Glutamatergic neuron (in vitro differentiated cells): ENCODE data around the gene DRICH1. TPM values are rescaled to one million over a fixed set of nuclear protein-coding genes. Genes with fewer than 3 reads are reported as not detected.
"Not testable (repeated sequence)": the region's sequence is repeated elsewhere in the genome, so short reads cannot be mapped to it uniquely, and the experiment has no call there.

Source experiments
- DNase-seq: peaks from one replicate; pipeline ENCODE4 v3.0.0; 2022
- H3K27ac Mint-ChIP-seq: one replicate; pipeline ENCODE4 v1.8.0; 2020; ENCODE audit warnings: mild to moderate bottlenecking, mixed read lengths, inconsistent platforms; ENCODE audit not compliant: unreplicated experiment
- H3K27me3 Mint-ChIP-seq: one replicate; pipeline ENCODE4 v1.8.0; 2020; ENCODE audit warnings: mild to moderate bottlenecking, moderate library complexity, mixed read lengths, inconsistent platforms; ENCODE audit not compliant: unreplicated experiment
- H3K36me3 Mint-ChIP-seq: one replicate; pipeline ENCODE4 v1.8.0; 2020; ENCODE audit warnings: mild to moderate bottlenecking, mixed read lengths, inconsistent platforms; ENCODE audit not compliant: unreplicated experiment
- H3K4me1 Mint-ChIP-seq: one replicate; pipeline ENCODE4 v1.8.0; 2020; ENCODE audit warnings: mild to moderate bottlenecking, low read depth, mixed read lengths, inconsistent platforms; ENCODE audit not compliant: unreplicated experiment
- H3K4me3 Mint-ChIP-seq: one replicate; pipeline ENCODE4 v1.8.0; 2020; ENCODE audit warnings: mild to moderate bottlenecking, mixed read lengths, inconsistent platforms; ENCODE audit not compliant: unreplicated experiment
- H3K9me3 Mint-ChIP-seq: one replicate; pipeline ENCODE4 v1.8.0; 2020; ENCODE audit warnings: mild to moderate bottlenecking, moderate library complexity, mixed read lengths, inconsistent platforms; ENCODE audit not compliant: unreplicated experiment
- CTCF ChIP-seq: fragments of 200-600 bp; sonication (generic); IDR thresholded peaks from one replicate; pipeline ENCODE4 v1.5.0; 2021; ENCODE audit not compliant: partially characterized antibody, unreplicated experiment
- total RNA-seq: library from RNA; stranded (reverse); fragmentation: NEBNext Ultra II Directional; extraction: Animal tissue kit (Norgen Biotek cat#: 25700); gene quantifications from one replicate; pipeline ENCODE4 v1.2.1, GENCODE V29; 2021; ENCODE audit not compliant: unreplicated experiment

The DRICH1 gene
- total RNA-seq, 1 donor from 2014 or later, result not detected

- Mint-ChIP-seq H3K27ac (no peak overlapping the region), H3K9me3 (peaks cover 5% of the 10 kb centered on the region), H3K4me1 (no peaks in the 10 kb centered on the region), H3K4me3 (no peak overlapping the region), H3K36me3 (no peaks in the 10 kb centered on the region), H3K27me3 (peaks cover 5% of the 10 kb centered on the region)
- DNase-seq, result no peak
- TF ChIP-seq CTCF, result no peak
These were observed 6.5 kb upstream of the DRICH1 start for GRCh38 chr22:23638611-23639010.

- H3K4me1 Mint-ChIP-seq, DNase-seq, H3K27me3 Mint-ChIP-seq, H3K27ac Mint-ChIP-seq, H3K4me3 Mint-ChIP-seq, H3K36me3 Mint-ChIP-seq, H3K9me3 Mint-ChIP-seq: not testable (repeated sequence)
These were observed 3.2 kb upstream of the DRICH1 start for GRCh38 chr22:23635291-23635690.

- not testable (repeated sequence) for H3K36me3 Mint-ChIP-seq, H3K27me3 Mint-ChIP-seq, H3K4me3 Mint-ChIP-seq, H3K4me1 Mint-ChIP-seq, H3K27ac Mint-ChIP-seq, H3K9me3 Mint-ChIP-seq, DNase-seq
These were observed 3.9 kb downstream of the DRICH1 start for GRCh38 chr22:23628056-23628743.

- not testable (repeated sequence) for H3K4me3 Mint-ChIP-seq, H3K9me3 Mint-ChIP-seq, DNase-seq, H3K4me1 Mint-ChIP-seq, H3K27me3 Mint-ChIP-seq, H3K27ac Mint-ChIP-seq, H3K36me3 Mint-ChIP-seq
These were observed 4.6 kb downstream of the DRICH1 start for GRCh38 chr22:23627401-23628055.

GRCh38 chr22:23626286-23626975 lies 5.7 kb downstream of the DRICH1 start:
- no peak for TF ChIP-seq CTCF

GRCh38 chr22:23622634-23623033 lies 9.5 kb downstream of the DRICH1 start:
- no peak for DNase-seq
- peaks cover 7% of the 10 kb centered on the region for H3K4me1 Mint-ChIP-seq
- H3K27ac Mint-ChIP-seq, result no peak overlapping the region
- H3K4me3 Mint-ChIP-seq, result no peak overlapping the region
- H3K36me3 Mint-ChIP-seq, result no peaks in the 10 kb centered on the region
- no peaks in the 10 kb centered on the region for H3K9me3 Mint-ChIP-seq
- TF ChIP-seq CTCF, result no peak
- H3K27me3 Mint-ChIP-seq, result no peaks in the 10 kb centered on the region

More at GRCh38 chr22:23626286-23626975, 5.7 kb downstream of the DRICH1 start:
- no peak overlapping the region for H3K27ac Mint-ChIP-seq
- peaks cover 7% of the 10 kb centered on the region for H3K4me1 Mint-ChIP-seq
- no peaks in the 10 kb centered on the region for H3K9me3 Mint-ChIP-seq
- H3K36me3 Mint-ChIP-seq, result no peaks in the 10 kb centered on the region
- H3K4me3 Mint-ChIP-seq, result no peak overlapping the region
- peaks cover 2% of the 10 kb centered on the region for H3K27me3 Mint-ChIP-seq
- no peak for DNase-seq

GRCh38 chr22:23621916-23622315 lies 10.2 kb downstream of the DRICH1 start:
- H3K27me3 Mint-ChIP-seq, DNase-seq, H3K9me3 Mint-ChIP-seq, H3K27ac Mint-ChIP-seq, H3K4me1 Mint-ChIP-seq, H3K36me3 Mint-ChIP-seq: not testable (repeated sequence)
- peak overlapping the region; percentile 12 for H3K4me3 Mint-ChIP-seq
